ENCODE data around the gene ADARB2. TPM values are rescaled to one million over a fixed set of nuclear protein-coding genes. Genes with fewer than 3 reads are reported as not detected.

The ADARB2 gene
- total RNA-seq, 4 donors from 2014 or later = 2.0 to 9.9 (median 5.1) TPM

- Histone ChIP-seq H3K4me3 (no peak overlapping the region), H3K27ac (no peak overlapping the region), H3K9me3 (peaks cover 0 to 5% (median 1%) of the 10 kb centered on the region in 4 donors), H3K36me3 (no peaks in the 10 kb centered on the region), H3K27me3 (no peaks in the 10 kb centered on the region), H3K4me1 (no peaks in the 10 kb centered on the region)
- no peak for DNase-seq
- TF ChIP-seq POLR2A (IDR thresholded peaks at IDR 0.05) (no peak), CTCF (IDR thresholded peaks at IDR 0.05) (no peak)
Measured at GRCh38 chr10:1151076-1152033, 586.0 kb downstream of the ADARB2 start.

GRCh38 chr10:1150638-1150955, 586.7 kb downstream of the ADARB2 start:
- DNase-seq = no peak
- Histone ChIP-seq H3K27me3 (no peaks in the 10 kb centered on the region), H3K9me3 (peaks cover 0 to 10% (median 3%) of the 10 kb centered on the region in 4 donors), H3K27ac (no peak overlapping the region), H3K36me3 (no peaks in the 10 kb centered on the region), H3K4me3 (no peak overlapping the region), H3K4me1 (no peaks in the 10 kb centered on the region)
- TF ChIP-seq CTCF (IDR thresholded peaks at IDR 0.05) (no peak), POLR2A (IDR thresholded peaks at IDR 0.05) (no peak)

- TF ChIP-seq CTCF (IDR thresholded peaks at IDR 0.05) (no peak), POLR2A (IDR thresholded peaks at IDR 0.05) (no peak)
- Histone ChIP-seq H3K9me3 (peaks cover 0 to 10% (median 3%) of the 10 kb centered on the region in 4 donors), H3K27me3 (no peaks in the 10 kb centered on the region), H3K27ac (no peak overlapping the region), H3K4me1 (no peaks in the 10 kb centered on the region), H3K4me3 (no peak overlapping the region), H3K36me3 (no peaks in the 10 kb centered on the region)
- DNase-seq = peak in 1 of 3 donors; percentile 49
Measured at GRCh38 chr10:1149793-1150637, 587.3 kb downstream of the ADARB2 start.

GRCh38 chr10:1148855-1149605, 588.3 kb downstream of the ADARB2 start:
- Histone ChIP-seq H3K36me3 (no peaks in the 10 kb centered on the region), H3K27me3 (no peaks in the 10 kb centered on the region), H3K9me3 (peaks cover 0 to 10% (median 3%) of the 10 kb centered on the region in 4 donors), H3K4me1 (no peaks in the 10 kb centered on the region), H3K27ac (no peak overlapping the region), H3K4me3 (no peak overlapping the region)
- TF ChIP-seq POLR2A (IDR thresholded peaks at IDR 0.05) (no peak), CTCF (IDR thresholded peaks at IDR 0.05) (no peak)
- no peak for DNase-seq

- Histone ChIP-seq H3K36me3 (no peaks in the 10 kb centered on the region), H3K9me3 (peaks cover 0 to 10% (median 3%) of the 10 kb centered on the region in 4 donors), H3K27ac (no peak overlapping the region), H3K27me3 (no peaks in the 10 kb centered on the region), H3K4me1 (no peaks in the 10 kb centered on the region), H3K4me3 (no peak overlapping the region)
- TF ChIP-seq POLR2A (IDR thresholded peaks at IDR 0.05) (no peak), CTCF (IDR thresholded peaks at IDR 0.05) (no peak)
- no peak for DNase-seq
Measured at GRCh38 chr10:1147810-1148209, 589.5 kb downstream of the ADARB2 start.

Data from Peyer's patch (tissue), 4 donors.